ENCODE data around the gene VEZF1. TPM values are rescaled to one million over a fixed set of nuclear protein-coding genes. Genes with fewer than 3 reads are reported as not detected.

Gene VEZF1
- total and polyA plus RNA-seq, 2 experiments from 2014 or later, result 36.0 to 67.7 TPM

GRCh38 chr17:57930239-57930638 is 57.8 kb downstream of the VEZF1 start:
- H3K27ac Mint-ChIP-seq, result no peak overlapping the region
- DNase-seq (ENCODE audit: low spot score), result no peak
- H3K27ac ChIP-seq (ENCODE audit: low read depth), result no peak overlapping the region
- no peaks in the 10 kb centered on the region for H3K36me3 Mint-ChIP-seq (ENCODE audit: low read depth)
- H3F3A ChIP-seq (replicated peaks; ENCODE audit: low read depth), result no peaks in the 10 kb centered on the region
- no peak overlapping the region for H3K4me3 Mint-ChIP-seq
- H3K4me3 ChIP-seq, result no peak overlapping the region
- H3K9me2 ChIP-seq (ENCODE audit: insufficient read depth), result no peaks in the 10 kb centered on the region
- peaks cover 16% of the 10 kb centered on the region for H3K4me1 ChIP-seq (ENCODE audit: insufficient read depth)
- no peaks in the 10 kb centered on the region for H4K20me1 ChIP-seq (replicated peaks; ENCODE audit: insufficient read depth)
- peaks cover 27% of the 10 kb centered on the region for H3K27me3 Mint-ChIP-seq (ENCODE audit: insufficient read depth, low read depth, poor library complexity)
- no peaks in the 10 kb centered on the region for H3K36me3 ChIP-seq (ENCODE audit: insufficient read depth)
- TF ChIP-seq ZNF114 (CRISPR knock-in tag; IDR thresholded peaks at IDR 0.05), result no peak
- TF ChIP-seq, protein P1, sequence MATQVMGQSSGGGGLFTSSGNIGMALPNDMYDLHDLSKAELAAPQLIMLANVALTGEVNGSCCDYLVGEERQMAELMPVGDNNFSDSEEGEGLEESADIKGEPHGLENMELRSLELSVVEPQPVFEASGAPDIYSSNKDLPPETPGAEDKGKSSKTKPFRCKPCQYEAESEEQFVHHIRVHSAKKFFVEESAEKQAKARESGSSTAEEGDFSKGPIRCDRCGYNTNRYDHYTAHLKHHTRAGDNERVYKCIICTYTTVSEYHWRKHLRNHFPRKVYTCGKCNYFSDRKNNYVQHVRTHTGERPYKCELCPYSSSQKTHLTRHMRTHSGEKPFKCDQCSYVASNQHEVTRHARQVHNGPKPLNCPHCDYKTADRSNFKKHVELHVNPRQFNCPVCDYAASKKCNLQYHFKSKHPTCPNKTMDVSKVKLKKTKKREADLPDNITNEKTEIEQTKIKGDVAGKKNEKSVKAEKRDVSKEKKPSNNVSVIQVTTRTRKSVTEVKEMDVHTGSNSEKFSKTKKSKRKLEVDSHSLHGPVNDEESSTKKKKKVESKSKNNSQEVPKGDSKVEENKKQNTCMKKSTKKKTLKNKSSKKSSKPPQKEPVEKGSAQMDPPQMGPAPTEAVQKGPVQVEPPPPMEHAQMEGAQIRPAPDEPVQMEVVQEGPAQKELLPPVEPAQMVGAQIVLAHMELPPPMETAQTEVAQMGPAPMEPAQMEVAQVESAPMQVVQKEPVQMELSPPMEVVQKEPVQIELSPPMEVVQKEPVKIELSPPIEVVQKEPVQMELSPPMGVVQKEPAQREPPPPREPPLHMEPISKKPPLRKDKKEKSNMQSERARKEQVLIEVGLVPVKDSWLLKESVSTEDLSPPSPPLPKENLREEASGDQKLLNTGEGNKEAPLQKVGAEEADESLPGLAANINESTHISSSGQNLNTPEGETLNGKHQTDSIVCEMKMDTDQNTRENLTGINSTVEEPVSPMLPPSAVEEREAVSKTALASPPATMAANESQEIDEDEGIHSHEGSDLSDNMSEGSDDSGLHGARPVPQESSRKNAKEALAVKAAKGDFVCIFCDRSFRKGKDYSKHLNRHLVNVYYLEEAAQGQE (IDR thresholded peaks at IDR 0.05; ENCODE audit: unreplicated experiment), result no peak
- TF ChIP-seq ZNF331 (CRISPR knock-in tag; IDR thresholded peaks at IDR 0.05; ENCODE audit: low read depth), result no peak
- TF ChIP-seq, protein P2, sequence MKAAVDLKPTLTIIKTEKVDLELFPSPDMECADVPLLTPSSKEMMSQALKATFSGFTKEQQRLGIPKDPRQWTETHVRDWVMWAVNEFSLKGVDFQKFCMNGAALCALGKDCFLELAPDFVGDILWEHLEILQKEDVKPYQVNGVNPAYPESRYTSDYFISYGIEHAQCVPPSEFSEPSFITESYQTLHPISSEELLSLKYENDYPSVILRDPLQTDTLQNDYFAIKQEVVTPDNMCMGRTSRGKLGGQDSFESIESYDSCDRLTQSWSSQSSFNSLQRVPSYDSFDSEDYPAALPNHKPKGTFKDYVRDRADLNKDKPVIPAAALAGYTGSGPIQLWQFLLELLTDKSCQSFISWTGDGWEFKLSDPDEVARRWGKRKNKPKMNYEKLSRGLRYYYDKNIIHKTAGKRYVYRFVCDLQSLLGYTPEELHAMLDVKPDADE (IDR thresholded peaks at IDR 0.05), result no peak
- no peak for TF ChIP-seq CTCF (conservative IDR thresholded peaks at IDR 0.05; ENCODE audit: low read depth in 2 of 2)
- TF ChIP-seq CREB1 (CRISPR knock-in tag; IDR thresholded peaks at IDR 0.05; ENCODE audit: low read depth), result no peak
- no peak for TF ChIP-seq POLR2AphosphoS5 (IDR thresholded peaks at IDR 0.05; ENCODE audit: low read depth)
- TF ChIP-seq EZH2 (IDR thresholded peaks at IDR 0.05; ENCODE audit: low read depth, unreplicated experiment), result no peak
- TF ChIP-seq ZNF462 (CRISPR knock-in tag; IDR thresholded peaks at IDR 0.05), result no peak
- no peak for TF ChIP-seq JUNB (IDR thresholded peaks at IDR 0.05; ENCODE audit: unreplicated experiment)
- no peak for TF ChIP-seq STAT1 (IDR thresholded peaks at IDR 0.05; ENCODE audit: unreplicated experiment)
- no peak for TF ChIP-seq NANOG (IDR thresholded peaks at IDR 0.05; ENCODE audit: borderline replicate concordance)
- TF ChIP-seq EZH2phosphoT487 (IDR thresholded peaks at IDR 0.05; ENCODE audit: unreplicated experiment), result no peak
- no peaks in the 10 kb centered on the region for H3K9me3 Mint-ChIP-seq
- no peak overlapping the region for H2AFZ ChIP-seq
- no peak overlapping the region for H3K4me2 ChIP-seq
- no peak for ATAC-seq
- H3K4me1 Mint-ChIP-seq, result peaks cover 44% of the 10 kb centered on the region
- H3K79me2 ChIP-seq (replicated peaks; ENCODE audit: insufficient read depth), result no peaks in the 10 kb centered on the region
- no peaks in the 10 kb centered on the region for H3K27me3 ChIP-seq (ENCODE audit: insufficient read depth)

All from GM23338 (cell line).